CD1c-positive myeloid dendritic cell (primary cell): ENCODE data around the gene LPIN3.

Experiments used
- DNase-seq: peaks from one replicate; pipeline ENCODE4 v3.0.0-alpha.2; 2016; ENCODE audit errors: extremely low spot score

LPIN3 gene

DNA sequence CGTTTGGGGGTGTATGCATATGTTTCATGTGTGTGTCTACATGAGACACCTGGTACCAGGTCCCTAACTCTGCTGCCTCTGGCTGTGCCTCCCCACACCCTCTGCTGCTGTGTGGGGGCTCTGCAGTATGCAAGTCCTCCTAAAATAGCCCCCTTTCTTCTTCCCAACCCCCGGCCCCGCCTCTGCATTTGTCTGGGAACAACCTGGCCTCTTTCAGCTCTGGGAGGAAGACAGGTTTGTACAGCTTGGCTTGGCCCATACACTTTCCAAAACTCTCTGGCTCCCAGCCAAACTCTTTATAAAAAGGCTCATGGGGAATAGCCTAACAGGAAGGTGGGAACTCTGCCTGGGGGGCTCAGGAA, 53.1 kb downstream of the LPIN3 start:
- DNase-seq: no peak

GRCh38 chr20:41394081-41394480, 53.5 kb downstream of the LPIN3 start:
- no peak for DNase-seq

DNA sequence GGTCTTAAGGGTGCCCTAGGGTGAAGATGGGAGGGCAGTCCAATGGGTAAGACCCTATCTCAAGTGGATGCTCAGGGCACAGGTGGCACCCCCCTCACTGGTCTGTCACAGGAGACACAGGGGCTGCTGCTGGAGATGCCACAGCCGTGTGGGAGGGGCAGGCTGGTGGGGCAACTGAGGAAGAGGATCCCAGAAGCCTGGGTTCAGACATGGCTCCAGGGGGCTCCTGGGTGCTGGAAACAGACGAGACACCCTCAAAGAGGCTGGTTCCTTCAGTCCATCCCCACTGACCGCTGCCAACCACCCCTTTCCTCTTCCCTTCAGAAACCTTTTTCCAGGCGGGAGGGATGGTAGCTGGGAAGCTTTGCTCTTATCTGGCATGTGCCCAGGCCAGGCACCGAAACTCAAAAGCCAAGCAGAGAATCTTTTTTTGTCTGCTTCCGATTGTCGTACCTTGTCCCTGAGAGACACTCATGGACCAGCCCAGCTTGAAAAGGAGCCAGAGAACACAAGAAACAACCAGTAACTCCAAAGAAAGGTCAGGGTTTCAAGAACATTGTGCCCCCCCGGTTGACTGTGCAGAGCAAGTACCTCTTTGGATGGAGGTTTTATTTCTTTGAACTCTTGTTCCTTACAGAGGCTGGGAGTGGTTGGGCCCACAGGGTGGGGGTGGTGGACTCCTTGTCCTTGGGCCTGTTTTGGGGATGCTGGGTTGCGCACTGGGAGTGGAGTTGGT, 54.5 kb downstream of the LPIN3 start:
- DNase-seq: no peak

- DNase-seq: no peak
Observed at GRCh38 chr20:41395667-41396664, 55.3 kb downstream of the LPIN3 start.

DNA sequence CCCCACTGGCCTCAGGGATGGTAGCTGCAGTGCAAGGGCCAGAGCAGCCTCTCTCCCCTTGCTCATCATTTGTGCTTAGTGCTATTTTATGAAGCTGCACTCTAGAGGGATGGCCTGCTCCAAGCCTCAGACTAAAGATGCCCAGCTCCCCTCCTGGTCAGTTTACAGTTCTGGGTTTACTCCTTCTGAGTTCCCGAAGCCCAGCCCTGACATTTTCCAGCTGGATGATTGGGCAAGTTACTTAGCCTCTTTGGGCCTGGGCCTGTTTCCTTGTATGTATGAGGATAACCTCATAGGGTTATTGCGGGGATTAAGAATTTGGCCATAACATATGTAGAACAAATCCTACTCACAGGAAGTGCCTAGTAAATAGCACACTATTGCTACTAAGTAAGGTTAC, 57.8 kb downstream of the LPIN3 start:
- no peak for DNase-seq

DNA sequence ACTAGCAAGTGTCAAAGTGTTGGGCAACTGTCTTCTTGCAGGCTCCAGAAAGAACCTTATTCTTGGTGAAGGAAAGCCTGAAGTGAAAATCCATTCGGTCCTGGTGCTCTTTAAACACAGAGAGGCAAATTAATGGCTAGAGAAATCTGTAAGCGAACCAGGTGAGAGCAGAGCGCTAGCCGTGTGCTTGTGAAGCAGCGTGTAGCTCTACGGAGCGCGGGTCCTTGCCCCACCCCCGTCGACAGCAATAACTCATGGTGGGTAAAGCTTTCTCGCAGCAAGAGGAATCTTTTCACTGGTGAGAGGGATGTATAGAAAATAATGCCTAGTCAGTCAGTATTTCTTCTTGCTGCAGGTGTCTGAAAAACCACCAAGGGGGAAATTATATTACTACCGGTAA, 63.0 kb downstream of the LPIN3 start:
- DNase-seq: no peak

DNA sequence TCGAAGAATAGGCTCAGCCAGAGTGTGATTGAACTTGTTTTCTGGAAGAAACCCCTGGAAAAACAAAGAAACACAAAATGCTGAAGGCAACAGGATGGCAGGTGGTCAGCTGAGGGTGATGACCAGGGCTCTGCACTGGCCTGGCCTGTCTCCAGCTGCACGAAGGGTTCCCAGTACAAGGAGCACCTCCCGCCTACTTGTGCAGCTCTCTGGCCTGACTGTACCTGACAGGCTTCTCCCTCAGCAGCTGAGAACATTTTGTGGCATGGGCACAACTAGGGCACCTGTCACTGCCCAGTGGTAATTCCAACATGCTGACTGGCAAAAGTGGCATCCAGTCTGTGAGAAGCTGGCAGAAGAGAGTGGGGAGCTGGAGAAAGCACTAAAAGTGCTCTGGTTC, 64.8 kb downstream of the LPIN3 start:
- DNase-seq: no peak

- no peak for DNase-seq
Observed at GRCh38 chr20:41406353-41406752, 65.7 kb downstream of the LPIN3 start.

GRCh38 chr20:41406896-41407444, 66.3 kb downstream of the LPIN3 start:
- no peak for DNase-seq

- DNase-seq: no peak
Observed at GRCh38 chr20:41407607-41408006, 67.0 kb downstream of the LPIN3 start.

- no peak for DNase-seq
Observed at GRCh38 chr20:41408156-41408794, 67.7 kb downstream of the LPIN3 start.

DNA sequence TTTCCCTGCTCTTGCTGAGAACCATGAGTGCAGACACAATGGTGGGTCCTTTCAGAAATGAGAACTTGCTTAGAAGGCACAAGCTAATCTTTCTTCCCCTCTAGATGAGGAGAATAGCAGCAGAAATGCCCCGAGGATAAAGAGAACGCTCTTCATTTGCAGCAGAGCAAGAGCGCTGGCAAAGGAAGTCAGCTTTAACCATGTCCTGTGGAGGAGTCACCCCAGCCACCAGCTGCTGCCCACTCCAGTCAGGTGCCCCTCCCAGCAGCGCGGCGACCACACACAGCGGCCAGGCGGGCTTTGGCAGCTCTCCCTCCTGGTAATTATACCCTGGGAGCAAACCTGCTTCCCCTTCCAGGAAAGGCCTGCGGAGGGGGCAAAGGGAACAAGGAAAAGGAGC, 68.4 kb downstream of the LPIN3 start:
- DNase-seq: no peak
